Stimulated activated CD4-positive, alpha-beta T cell treated with anti-CD3 and anti-CD28 coated beads, TNF-alpha, amount 100 ng/mL, for 4 hours (primary cell): Measurements from ENCODE around the gene ARHGDIG.

Experiments used
- DNase-seq, 3 experiments: peaks; one replicate each; pipeline ENCODE4 v3.0.0-alpha.2; 2020; ENCODE audit warnings: low read depth in 3 of 3

The ARHGDIG gene

GRCh38 chr16:280991-281659, 734 bp downstream of the ARHGDIG start:
- no peak for DNase-seq

GRCh38 chr16:281660-282255, 1.4 kb downstream of the ARHGDIG start:
- DNase-seq, result no peak

DNA sequence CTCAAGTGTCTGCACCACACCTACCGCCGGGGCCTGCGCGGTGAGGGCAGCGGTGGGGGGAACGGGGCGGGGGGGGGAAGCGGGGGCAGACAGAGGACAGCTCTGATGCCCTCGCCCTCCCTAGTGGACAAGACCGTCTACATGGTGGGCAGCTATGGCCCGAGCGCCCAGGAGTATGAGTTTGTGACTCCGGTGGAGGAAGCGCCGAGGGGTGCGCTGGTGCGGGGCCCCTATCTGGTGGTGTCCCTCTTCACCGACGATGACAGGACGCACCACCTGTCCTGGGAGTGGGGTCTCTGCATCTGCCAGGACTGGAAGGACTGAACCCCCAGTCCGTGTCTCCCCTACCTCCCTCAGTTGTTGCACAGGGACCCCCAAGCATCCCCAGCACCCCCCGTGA, 2.1 kb downstream of the ARHGDIG start:
- DNase-seq, result no peak

DNA sequence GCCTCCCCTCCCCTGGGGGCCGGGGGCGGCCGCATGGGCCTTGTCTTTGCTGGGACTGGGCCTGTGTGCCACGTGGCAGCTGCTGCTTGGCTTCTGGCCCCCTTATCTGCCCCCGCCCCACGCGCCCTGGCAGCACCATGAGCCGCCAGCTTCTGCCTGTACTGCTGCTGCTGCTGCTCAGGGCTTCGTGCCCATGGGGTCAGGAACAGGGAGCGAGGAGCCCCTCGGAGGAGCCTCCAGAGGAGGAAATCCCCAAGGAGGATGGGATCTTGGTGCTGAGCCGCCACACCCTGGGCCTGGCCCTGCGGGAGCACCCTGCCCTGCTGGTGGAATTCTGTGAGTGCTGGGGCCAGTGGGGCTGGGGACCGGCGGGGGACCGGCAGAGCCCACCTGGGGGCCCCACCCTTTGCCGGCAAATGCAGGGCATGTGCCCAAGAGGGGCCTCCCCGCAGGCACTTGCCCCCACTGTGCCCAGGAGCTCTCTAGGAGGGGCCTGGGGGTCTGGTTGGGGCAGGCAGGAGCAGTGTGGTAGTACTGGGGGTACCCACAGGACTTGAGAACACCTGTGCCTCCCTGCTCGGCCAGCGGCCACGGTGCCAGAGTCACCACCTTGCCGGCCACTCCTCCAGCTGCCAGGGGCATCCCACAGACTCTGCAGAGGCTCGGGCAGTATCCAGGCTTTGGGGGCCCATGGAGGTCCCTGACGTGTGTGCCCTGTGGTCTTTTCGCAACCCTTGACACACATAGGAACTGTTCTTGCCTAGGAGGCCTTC, 2.8 kb downstream of the ARHGDIG start, which contains the start of gene PDIA2:
TSS of gene PDIA2 (plus strand) at position 132 of the 773 bp plus-strand sequence. CDS start at position 138, 6 bp downstream.
- no peak for DNase-seq

GRCh38 chr16:284204-285120, 4.1 kb downstream of the ARHGDIG start:
- no peak for DNase-seq

GRCh38 chr16:285146-286055, 5.0 kb downstream of the ARHGDIG start:
- DNase-seq, result no peak

GRCh38 chr16:286491-287297, 6.3 kb downstream of the ARHGDIG start:
- no peak for DNase-seq

DNA sequence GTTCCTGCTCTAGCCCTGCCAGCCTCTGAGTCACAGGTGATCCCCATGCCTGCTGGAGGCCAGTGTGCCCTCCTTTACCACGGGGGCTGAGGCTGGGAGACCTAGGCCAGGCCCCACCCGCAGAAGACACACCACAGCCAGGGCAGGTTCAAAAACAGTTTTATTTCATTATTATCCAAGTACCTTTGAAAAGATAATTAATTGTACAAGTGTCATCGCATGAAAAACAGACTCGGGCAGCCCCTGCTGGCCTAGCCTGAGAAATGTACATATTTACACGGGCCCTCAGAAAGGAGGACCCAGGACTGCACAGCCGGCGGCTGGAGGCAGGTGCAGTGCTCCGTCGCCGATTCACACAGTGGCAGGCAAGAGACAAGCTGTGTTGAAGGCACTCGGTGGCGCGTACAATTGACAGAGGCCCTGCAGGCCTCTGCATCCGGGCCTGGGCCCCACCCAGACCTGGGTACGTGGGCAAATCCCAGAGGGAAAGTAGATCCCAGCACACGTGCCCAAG, 7.0 kb downstream of the ARHGDIG start:
- no peak for DNase-seq

- no peak for DNase-seq
These were observed 7.9 kb downstream of the ARHGDIG start for GRCh38 chr16:287981-288920.

GRCh38 chr16:289395-289997, 9.1 kb downstream of the ARHGDIG start:
- DNase-seq, result no peak

- DNase-seq, result no peak
These were observed 9.8 kb downstream of the ARHGDIG start for GRCh38 chr16:290015-290680.

DNA sequence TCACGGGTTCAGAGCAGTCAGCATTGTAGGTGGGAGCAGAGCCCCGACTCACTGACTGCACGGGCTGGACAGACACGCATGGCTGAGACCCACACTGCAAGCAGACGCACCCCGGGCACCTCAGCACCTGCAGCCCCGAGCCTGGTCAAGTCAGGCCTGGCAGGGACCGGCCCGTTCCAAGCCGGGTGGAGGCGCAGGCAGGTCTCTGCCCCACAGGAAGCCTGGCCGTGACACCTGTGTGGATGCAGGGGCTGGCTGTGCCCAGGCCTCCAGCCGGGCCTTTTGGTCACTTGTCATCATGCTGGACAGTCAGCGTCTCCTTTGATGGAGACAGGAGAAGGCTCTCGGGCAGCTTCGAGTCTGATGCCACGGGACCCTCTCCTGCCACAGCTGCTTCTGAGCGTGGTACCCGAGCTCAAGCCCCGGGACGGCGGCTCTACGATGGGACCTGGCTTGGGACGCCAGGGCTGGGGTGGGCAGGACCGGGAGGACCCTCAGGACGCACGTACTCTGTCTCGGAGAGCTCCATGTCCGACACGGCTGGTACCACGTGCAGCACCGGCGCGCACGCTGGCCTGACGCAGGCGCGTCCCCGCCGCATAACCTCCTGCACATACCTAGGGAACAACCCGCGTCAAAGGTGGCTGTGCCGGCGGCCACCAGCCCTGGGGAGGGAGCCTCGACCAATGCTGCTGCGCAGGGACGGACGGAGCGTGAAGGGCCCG, 10.5 kb downstream of the ARHGDIG start:
- no peak for DNase-seq

- DNase-seq, result no peak
These were observed 11.1 kb downstream of the ARHGDIG start for GRCh38 chr16:291539-291938.

GRCh38 chr16:293043-293775, 12.8 kb downstream of the ARHGDIG start:
- DNase-seq, result no peak

GRCh38 chr16:296276-296675, 15.9 kb downstream of the ARHGDIG start:
- DNase-seq, result no peak
